HG02884 (cell line): Measurements from ENCODE around the gene ZNF143.
"Not testable (repeated sequence)": the region's sequence is repeated elsewhere in the genome, so short reads cannot be mapped to it uniquely, and the experiment has no call there.

Source experiments
- ATAC-seq: cut with Tn5 transposase; IDR thresholded peaks from one replicate; pipeline ENCODE4 v1.9.1; 2021; ENCODE audit warnings: mild to moderate bottlenecking, moderate library complexity; ENCODE audit not compliant: unreplicated experiment

The ZNF143 gene

DNA sequence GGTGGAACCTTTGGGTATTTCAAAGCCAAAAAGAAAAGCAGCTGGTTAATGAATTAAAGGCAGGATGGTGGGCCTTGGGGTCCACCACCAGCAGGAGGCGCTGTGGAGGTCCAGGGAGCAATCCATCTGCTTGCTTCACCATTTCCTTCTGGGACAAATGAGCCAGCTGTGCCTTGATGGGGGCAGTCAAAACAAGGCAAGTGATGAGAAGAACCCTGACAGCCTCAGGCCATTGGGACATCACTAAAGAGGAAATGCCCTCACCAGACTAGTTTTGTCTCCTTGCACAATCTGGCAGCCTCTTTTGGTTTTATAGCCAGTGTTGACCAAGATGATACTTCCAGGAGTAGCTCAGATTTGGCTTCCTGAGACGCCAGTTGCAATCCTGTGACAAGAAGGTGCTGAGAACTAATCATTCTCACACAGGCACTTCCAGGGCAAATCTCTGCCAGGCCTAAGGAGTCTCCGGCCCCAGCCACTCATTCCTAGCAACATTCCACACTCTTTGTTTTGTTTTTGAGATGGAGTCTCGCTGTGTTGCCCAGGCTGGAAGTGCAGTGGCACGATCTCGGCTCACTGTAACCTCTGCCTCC is 74.5 kb downstream of the ZNF143 start:
- no peak for ATAC-seq

DNA sequence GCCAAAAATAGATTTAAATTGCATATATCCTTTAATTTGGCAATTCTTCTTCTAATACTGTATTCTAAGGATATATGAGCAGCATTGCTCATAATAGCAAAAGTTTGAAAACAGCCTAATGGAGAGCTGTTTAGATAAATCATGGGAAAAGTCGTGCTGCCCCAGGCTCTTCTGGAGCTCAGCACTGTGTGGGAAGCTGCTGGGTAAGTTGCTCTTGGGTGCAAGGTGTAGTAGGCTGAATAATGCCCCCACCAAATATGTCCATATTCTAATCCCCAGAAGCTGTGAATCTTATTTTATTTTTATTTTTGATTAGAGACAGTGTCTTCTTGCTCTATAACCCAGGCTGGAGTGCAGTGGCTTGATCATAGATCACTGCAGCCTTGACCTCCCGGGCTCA is 77.7 kb downstream of the ZNF143 start:
- no peak for ATAC-seq

DNA sequence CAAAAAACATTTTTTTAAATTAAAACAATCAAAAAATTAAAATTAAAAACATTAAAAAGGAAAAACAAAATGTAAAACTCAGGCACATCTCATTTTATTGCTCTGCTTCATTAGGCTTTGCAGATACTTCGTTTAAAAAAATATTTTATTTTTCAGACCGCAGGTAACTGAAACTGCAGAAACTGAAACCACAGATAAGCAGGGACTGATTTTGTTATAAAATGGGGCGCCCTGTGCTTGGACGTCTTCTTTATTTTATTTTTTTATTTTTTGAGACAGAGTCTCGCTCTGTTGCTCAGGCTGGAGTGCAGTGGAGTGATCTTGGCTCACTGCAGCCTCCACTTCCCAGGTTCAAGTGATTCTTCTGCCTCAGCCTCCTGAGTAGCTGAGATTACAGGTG is 88.4 kb downstream of the ZNF143 start:
- ATAC-seq = not testable (repeated sequence)

DNA sequence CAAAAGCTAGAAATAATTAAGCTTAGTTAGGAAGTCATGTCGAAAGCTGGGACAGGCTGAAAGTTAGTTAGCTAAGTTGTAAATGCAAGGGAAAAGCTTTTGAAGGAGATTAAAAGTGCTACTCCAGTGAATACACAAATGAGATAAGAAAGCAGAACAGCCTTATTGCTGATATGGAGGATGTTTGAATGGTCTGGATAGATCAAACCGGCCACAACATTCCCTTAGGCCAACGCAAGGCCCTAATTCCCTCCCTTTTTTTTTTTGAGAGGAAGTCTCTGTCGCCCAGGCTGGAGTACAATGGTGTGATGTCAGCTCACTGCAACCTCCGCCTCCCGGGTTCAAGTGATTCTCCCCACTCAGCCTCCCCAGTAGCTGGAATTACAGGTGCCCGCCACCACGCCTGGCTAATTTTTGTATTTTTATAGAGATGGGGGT is 89.4 kb downstream of the ZNF143 start:
- no peak for ATAC-seq

DNA sequence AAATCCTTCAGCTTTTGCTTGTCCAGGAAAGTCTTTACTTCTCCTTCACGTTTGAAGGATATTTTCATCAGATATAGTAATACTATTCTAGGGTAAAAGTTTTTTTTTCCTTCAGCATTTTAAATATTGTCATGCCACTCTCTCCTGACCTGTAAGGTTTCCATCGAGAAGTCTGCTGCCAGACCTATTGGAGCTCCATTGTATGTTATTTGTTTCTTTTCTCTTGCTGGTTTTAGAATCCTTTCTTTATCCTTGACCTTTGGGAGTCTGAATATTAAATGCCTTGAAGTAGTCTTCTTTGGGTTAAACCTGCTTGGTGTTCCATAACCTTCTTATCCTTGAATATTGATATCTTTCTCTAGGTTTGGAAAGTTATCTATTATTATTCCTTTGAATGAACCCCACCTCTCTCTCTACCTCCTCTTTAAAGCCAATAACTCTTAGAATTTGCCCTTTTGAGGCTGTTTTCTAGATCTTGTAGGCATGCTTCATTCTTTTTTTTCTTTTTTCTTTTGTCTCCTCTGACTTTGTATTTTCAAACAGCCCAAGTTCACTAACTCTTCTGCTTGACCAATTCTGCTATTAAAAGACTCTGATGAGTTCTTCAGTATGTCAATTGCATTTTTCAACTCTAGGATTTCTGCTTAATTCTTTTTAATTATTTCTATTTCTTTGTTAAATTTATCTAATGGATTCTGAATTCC is 100.6 kb downstream of the ZNF143 start:
- no peak for ATAC-seq

DNA sequence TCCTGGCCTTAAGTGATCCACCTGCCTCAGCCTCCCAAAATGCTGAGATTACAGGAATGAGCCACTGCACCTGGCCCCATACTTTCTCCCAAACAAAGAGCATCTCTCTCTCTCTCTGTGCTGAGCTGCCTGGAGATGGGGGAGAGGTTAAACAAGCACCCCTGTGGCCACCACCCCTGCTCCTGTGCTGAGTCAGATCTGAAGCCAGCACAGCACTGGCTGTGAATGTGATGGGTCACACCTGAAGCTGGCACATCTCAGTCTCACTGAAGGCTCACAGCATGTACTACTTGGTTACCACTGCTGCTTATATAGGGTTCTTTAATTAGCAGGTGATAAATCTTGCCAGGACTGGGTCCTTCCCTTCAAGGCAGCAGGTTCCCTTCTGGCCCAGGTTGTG is 101.9 kb downstream of the ZNF143 start:
- ATAC-seq = no peak

DNA sequence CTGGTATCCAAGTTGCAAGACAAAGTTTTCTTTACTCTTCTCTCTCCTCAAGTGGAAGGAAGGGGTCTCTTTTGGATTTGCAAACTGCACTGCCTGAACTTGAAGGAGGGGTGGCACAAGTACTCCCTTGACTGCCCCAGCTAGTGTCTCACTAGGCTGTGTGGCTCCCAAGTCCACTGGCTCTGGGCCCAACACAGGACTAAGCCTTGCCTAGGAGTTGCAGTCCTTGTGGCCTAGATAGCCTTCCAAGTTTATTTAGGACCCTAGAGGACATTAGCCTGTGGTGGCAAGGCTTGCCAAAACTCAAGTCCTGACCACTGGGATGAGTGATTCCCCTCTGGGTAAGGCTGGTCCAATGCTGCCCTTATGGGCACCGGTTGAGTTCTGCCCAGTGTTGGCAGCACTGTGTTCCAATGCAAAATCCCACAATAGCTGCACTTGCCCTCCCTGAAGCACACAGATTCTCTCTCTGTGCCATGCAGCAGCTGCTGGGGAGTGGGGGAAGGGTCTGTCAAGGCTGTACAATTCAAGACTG is 102.5 kb downstream of the ZNF143 start:
- no peak for ATAC-seq

DNA sequence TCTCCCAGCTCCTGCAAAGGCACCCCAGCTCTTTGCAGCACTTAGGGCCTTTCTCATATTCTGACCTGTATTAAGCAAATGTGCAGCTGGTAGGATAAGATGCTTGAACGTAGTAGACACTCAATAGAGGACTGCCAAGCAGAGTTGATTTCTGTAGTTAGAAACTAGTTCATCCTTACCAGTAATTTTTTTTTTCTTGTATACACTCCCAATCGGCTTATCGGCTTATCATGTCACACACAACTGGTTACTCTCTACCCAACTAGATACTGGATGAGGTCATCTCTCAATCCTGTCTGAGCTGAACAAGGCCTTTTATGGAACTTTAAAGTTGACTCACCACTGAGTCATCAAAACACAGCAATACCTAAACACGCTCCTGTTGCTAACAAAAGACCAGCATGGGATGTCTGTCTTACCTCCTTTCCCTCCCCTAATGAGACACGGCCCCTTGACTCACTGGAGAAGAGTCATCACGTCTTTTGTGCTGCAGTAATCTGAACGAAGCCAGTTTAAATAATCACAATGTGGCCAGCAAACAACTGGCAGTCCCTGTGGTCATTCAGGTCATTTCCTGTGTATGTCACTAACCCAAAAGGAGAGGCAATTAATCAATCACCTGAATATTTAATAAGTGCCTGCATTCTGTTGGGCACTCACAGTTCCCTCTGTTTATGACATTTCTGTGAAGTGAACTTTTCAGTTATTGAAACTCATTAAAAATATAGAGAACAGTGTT is 105.2 kb downstream of the ZNF143 start:
- peak; percentile 96 for ATAC-seq

DNA sequence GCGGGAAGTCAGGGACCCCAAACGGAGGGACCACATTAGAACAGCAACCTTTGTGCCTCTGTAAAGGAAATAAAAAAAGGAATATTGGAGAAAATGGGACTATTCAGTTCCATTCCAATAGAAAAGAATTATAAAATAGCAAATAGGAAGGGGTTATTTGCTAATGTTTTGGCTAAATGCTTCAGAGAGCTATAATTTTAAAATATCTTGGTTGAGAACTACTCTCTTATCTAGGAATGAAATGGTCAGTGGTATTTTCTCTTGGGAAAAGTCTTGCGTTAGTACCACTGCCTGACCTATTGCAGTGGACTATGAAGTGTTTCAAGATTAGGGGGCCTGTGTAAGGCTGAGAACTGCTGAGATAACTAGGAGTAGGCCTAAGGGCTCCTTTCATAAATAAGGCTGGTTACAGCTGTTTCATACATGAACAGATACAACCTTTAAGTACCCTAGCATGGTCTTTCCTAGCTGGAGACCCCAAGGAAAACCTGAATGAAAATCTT is 105.8 kb downstream of the ZNF143 start:
- no peak for ATAC-seq

DNA sequence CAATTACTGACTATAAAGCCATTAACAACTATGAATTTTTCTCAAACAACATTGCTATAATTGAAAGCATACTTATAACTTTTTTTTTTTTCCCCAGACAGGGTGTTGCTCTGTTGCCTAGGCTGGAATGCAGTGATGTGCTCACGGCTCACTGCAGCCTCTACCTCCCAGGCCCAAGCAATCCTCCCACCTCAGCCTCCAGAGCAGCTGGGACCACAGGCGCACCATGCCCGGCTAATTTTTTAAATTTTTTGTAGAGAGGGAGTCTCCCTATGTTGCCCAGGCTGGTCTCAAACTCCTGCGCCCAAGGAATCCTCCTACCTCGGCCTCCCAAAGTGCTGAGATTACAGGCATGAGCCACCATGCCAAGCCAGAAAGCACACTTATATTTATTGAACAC is 106.6 kb downstream of the ZNF143 start:
- no peak for ATAC-seq

DNA sequence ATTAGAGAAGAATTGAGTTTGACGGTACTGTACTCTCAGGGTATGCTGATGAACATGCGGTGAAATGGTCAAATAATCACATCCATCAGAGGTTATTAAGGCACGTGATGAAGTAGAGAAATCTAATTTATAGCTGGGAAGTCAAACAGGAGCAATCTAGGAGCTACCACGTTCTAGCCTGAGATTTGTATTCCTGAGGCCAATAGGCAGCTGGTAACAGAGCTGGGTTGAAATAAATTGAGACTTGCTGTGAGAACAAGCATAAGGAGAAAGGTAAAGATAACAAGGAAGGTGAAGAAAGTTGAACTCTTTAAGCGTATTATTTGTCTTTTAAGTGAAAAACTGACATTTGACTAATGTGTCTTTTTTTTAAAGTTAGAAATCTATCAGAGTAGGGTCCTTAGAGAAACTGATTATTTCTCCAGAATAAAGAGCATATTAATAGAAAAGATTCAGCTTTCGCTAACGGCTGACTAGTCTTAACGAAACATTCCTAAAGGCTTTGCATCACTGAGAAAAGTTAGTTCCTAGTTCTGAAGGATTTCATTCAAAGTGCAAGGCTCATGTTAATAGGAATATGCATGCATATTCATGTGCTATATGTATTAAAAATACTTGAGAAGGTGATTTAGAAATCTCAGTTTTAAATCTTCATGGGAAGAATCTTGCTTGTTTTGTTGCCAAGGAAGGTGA is 107.5 kb downstream of the ZNF143 start:
- no peak for ATAC-seq

DNA sequence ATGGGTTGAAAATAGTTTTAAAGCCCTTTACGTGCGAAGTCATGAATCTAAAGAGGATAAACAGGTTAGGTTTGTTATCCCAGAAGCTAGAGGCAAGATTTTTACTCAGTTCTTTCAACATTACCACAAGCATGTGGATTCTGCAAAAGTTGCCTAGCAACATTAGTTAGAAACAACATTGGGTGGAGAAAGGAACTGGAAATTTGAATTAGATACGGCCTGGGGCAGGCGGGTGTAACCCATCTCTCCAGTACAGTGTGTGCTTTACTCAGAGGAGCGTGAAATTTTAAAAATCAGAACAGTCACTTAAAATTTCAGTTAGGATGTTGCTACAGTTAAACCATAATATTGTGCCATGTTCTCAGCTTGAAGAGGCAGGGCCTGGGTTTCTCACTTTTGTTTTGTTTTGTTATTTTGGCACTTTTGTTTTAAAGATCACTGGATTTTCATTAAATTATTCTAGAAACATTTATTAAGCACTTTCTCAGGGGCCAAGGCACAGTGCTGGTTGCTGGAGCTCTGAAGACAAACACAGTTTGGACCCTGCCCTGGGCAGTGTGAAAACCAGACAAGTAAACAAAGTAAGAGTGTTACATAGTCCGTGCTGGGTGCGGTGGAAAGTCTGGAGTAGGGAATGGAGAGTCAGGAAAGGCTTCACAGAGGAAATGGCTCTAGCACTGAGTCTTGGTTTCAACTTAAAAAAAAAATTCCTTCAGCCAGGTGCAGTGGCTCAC is 108.2 kb downstream of the ZNF143 start:
- no peak for ATAC-seq

DNA sequence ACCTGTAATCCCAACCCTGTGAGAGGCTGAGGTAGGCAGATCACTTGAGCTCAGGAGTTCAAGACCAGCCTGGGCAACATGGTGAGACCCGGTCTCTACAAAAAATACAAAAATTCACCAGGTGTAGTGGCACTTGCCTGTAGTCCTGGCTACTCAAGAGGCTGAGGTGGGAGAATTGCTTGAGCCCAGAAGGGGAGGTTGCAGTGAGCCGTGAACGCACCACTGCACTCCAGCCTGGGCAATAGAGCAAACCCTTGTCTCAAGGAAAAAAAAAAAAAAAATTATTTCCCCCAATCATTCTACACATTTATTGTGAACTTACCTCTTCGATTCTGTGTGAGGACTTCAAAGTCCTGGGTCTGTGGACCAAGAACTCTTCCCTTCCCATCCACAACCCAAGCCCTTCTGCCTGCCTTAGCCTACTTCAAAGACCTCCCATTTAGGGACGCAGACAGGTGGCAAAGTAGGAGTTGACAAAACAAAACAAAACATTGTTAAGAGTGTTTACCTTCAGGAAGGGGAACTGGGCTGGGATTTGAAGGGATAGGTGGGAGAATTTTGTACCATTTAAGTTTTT is 108.9 kb downstream of the ZNF143 start:
- ATAC-seq = no peak

DNA sequence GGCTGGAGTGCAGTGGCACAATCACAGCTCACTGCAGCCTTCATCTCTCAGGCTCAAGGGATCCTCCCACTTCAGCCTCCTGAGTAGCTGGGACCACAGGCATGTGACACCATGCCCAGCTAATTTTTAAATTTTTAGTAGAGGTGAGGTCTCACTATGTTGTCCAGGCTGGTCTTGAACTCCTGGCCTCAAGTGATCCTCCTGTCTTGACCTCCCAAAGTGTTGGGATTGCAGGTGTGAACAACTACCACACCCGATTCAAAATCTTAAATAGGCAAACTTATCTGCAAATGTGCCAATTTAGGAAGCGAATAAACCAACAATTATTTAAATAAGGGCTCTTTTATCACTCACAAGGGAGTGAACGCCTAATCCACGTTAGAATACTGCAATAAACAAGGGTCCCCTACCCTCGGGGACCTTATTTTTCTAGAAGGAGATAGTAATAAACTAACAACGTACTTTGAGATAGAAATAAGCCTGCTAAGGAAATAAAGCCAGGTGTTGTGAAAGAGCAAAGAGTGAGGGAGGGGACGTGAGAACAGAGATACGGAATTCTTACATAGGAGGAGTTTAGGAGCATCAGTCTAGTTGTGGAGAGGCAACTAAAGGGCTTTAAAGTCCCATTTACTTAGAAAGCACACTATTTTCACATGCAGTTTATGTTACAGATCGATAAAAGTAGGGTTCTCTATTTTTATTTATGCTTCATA is 109.7 kb downstream of the ZNF143 start:
- ATAC-seq = no peak

DNA sequence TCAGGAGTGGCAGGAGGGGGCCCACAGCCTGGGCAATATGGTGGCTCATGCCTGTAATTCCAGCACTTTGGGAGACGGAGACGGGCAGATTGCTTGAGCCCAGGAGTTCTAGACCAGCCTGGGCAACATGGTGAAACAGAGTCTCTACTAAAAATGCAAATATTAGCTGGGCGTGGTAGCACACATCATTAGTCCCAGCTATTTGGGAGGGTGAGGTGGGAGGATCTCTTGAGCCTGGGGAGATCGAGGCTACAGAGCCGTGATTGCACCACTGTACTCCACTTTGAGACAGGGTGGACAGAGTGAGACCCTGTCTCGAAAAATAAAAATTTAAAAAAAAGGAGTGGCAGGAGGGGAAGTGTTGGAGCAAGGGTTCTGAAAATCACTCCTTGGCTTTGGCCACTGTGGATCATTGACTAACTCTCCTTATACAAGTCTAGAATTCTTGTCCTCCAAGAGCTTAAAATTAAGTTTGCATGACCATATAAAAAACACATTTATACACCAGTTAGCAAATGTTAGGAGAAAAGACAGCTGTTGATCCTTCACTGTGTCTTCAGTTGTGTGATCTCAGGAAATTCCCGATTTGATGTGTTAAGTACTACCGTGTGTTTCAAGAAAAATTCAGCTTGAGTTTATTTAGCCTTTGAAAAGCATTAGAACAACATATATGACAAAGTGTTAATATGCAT is 110.4 kb downstream of the ZNF143 start:
- ATAC-seq = no peak

DNA sequence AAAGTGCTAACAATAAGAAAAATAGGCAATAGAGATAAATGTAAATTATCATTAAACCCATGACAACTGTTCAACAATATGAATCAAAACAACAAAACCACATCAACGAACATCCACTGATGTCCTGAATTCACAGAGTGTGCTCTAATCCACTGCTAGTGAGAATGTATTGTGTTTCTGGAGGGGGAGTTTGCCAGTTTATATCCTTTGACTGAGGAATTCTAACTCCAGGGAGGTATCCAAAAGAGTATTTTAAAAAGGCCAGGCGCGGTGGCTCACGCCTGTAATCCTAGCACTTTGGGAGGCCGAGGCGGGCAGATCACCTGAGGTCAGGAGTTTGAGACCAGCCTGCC is 110.9 kb downstream of the ZNF143 start:
- ATAC-seq = no peak

DNA sequence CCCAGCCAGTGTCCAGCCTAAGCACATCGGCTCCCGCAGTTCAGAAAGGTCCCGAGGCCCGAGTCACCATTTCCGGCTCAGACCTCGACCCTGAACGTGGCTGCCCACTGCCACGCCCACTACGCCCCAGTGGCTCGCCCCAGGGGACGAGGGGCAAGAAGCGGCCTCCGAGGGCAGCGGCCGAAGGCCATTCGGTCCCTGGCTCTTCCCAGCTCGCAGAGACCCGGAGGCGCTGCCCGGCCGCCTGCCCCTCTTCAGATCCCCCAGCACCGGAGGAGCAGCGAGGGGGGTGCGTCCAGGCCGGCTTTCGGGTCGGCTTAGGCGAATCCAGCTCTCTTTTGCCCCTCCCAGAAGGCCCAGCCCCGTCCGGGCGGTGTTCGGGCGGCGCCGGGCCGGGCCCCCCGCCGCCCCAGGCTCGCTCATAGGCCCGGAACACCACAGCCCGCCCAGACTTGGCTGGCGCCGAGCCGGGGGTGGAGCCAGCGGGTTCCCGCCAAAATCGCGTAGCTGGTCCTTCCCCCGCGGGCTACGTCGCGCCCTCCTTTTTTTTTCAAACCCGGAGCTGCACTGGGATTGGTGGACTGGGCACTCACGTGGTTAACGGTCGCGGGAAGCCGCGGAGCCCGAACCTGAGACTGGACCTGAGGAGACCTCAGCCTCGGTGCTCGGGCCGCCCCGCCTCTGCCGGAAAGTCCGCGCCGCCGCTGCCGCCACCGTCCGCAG is 112.4 kb downstream of the ZNF143 start, which contains the start of gene WEE1:
Gene WEE1 (plus strand): TSS at position 619 of the 723 bp plus-strand sequence. CDS start 264 bp downstream, outside the sequence.
- ATAC-seq = peak; percentile 86
